ENCODE measurements around the gene MAPT.

The MAPT gene

GRCh38 chr17:46037722-46038255, 143.4 kb downstream of the MAPT start:
- peaks cover 12 to 81% (median 21%) of the 10 kb centered on the region in 11 experiments; a peak in 17 of 22 replicates for H4K20me1 ChIP-seq
- no peaks in the 10 kb centered on the region for H3K27me3 ChIP-seq
- H3K36me3 ChIP-seq = peaks cover 99 to 100% (median 100%) of the 10 kb centered on the region in 11 experiments
- no peak overlapping the region for H3K27ac ChIP-seq
- H3K9ac ChIP-seq = no peak overlapping the region
- TF ChIP-seq Cebpa-rat (IDR thresholded peaks at IDR 0.05) = no peak
- no peak overlapping the region for H3K4me2 ChIP-seq
- no peaks in the 10 kb centered on the region for H3K9me3 ChIP-seq (replicated peaks in 1 of 11)
- H3K4me1 ChIP-seq = no peaks in the 10 kb centered on the region
- no peak overlapping the region for H3K4me3 ChIP-seq

- H3K4me2 ChIP-seq = no peak overlapping the region
- no peak overlapping the region for H3K9ac ChIP-seq
- peaks cover 99 to 100% (median 100%) of the 10 kb centered on the region in 11 experiments for H3K36me3 ChIP-seq
- no peaks in the 10 kb centered on the region for H3K9me3 ChIP-seq (replicated peaks in 1 of 11)
- no peak overlapping the region for H3K27ac ChIP-seq
- H3K4me3 ChIP-seq = no peak overlapping the region
- peaks cover 12 to 83% (median 22%) of the 10 kb centered on the region in 11 experiments; a peak in 17 of 22 replicates for H4K20me1 ChIP-seq
- H3K27me3 ChIP-seq = no peaks in the 10 kb centered on the region
- TF ChIP-seq Cebpa-rat (IDR thresholded peaks at IDR 0.05) = no peak
- H3K4me1 ChIP-seq = no peaks in the 10 kb centered on the region
Measured at GRCh38 chr17:46038414-46038813, 144.1 kb downstream of the MAPT start.

GRCh38 chr17:46038937-46039336, 144.6 kb downstream of the MAPT start:
- H3K27ac ChIP-seq = no peak overlapping the region
- peaks cover 9 to 83% (median 27%) of the 10 kb centered on the region in 11 experiments; a peak in 17 of 22 replicates for H4K20me1 ChIP-seq
- no peak for TF ChIP-seq Cebpa-rat (IDR thresholded peaks at IDR 0.05)
- H3K36me3 ChIP-seq = peaks cover 99 to 100% (median 100%) of the 10 kb centered on the region in 11 experiments
- no peak overlapping the region for H3K4me3 ChIP-seq
- H3K27me3 ChIP-seq = no peaks in the 10 kb centered on the region
- H3K4me1 ChIP-seq = no peaks in the 10 kb centered on the region
- H3K4me2 ChIP-seq = no peak overlapping the region
- no peaks in the 10 kb centered on the region for H3K9me3 ChIP-seq (replicated peaks in 1 of 11)
- H3K9ac ChIP-seq = no peak overlapping the region

GRCh38 chr17:46039592-46040186, 145.3 kb downstream of the MAPT start:
- Histone ChIP-seq H3K4me1 (no peaks in the 10 kb centered on the region), H3K4me2 (no peak overlapping the region), H3K36me3 (peaks cover 97 to 100% (median 100%) of the 10 kb centered on the region in 11 experiments), H3K27ac (no peak overlapping the region), H4K20me1 (peaks cover 12 to 83% (median 26%) of the 10 kb centered on the region in 11 experiments; a peak in 18 of 22 replicates), H3K9me3 (replicated peaks in 1 of 11) (no peaks in the 10 kb centered on the region), H3K27me3 (no peaks in the 10 kb centered on the region), H3K4me3 (no peak overlapping the region), H3K9ac (no peak overlapping the region)
- TF ChIP-seq Cebpa-rat (IDR thresholded peaks at IDR 0.05) = no peak

- Histone ChIP-seq H3K4me1 (no peaks in the 10 kb centered on the region), H3K4me3 (no peak overlapping the region), H3K36me3 (peaks cover 93 to 100% (median 99%) of the 10 kb centered on the region in 11 experiments), H3K9ac (no peak overlapping the region), H4K20me1 (peaks cover 24 to 87% (median 39%) of the 10 kb centered on the region in 11 experiments; a peak in 19 of 22 replicates), H3K27me3 (no peaks in the 10 kb centered on the region), H3K9me3 (replicated peaks in 1 of 11) (no peaks in the 10 kb centered on the region), H3K4me2 (no peak overlapping the region), H3K27ac (no peak overlapping the region)
- no peak for TF ChIP-seq Cebpa-rat (IDR thresholded peaks at IDR 0.05)
Measured at GRCh38 chr17:46042246-46042645, 147.9 kb downstream of the MAPT start.

- no peak for TF ChIP-seq Cebpa-rat (IDR thresholded peaks at IDR 0.05)
- Histone ChIP-seq H3K27ac (no peak overlapping the region), H3K9me3 (replicated peaks in 1 of 11) (no peaks in the 10 kb centered on the region), H4K20me1 (peaks cover 24 to 87% (median 46%) of the 10 kb centered on the region in 11 experiments; a peak in 19 of 22 replicates), H3K4me2 (no peak overlapping the region), H3K27me3 (no peaks in the 10 kb centered on the region), H3K36me3 (peaks cover 93 to 100% (median 99%) of the 10 kb centered on the region in 11 experiments), H3K4me3 (no peak overlapping the region), H3K4me1 (no peaks in the 10 kb centered on the region), H3K9ac (no peak overlapping the region)
Measured at GRCh38 chr17:46042925-46043324, 148.6 kb downstream of the MAPT start.

GRCh38 chr17:46043606-46044005, 149.3 kb downstream of the MAPT start:
- no peak for TF ChIP-seq Cebpa-rat (IDR thresholded peaks at IDR 0.05)
- Histone ChIP-seq H3K4me2 (no peak overlapping the region), H4K20me1 (peaks cover 24 to 90% (median 50%) of the 10 kb centered on the region in 11 experiments; a peak in 19 of 22 replicates), H3K9me3 (replicated peaks in 1 of 11) (no peaks in the 10 kb centered on the region), H3K36me3 (peaks cover 93 to 100% (median 99%) of the 10 kb centered on the region in 11 experiments), H3K27ac (no peak overlapping the region), H3K27me3 (no peaks in the 10 kb centered on the region), H3K4me1 (no peaks in the 10 kb centered on the region), H3K4me3 (no peak overlapping the region), H3K9ac (no peak overlapping the region)

- H3K4me2 ChIP-seq = no peak overlapping the region
- no peak overlapping the region for H3K27ac ChIP-seq
- TF ChIP-seq Cebpa-rat (IDR thresholded peaks at IDR 0.05) = no peak
- no peak overlapping the region for H3K4me3 ChIP-seq
- no peaks in the 10 kb centered on the region for H3K4me1 ChIP-seq
- H3K9me3 ChIP-seq (replicated peaks in 1 of 11) = no peaks in the 10 kb centered on the region
- H3K9ac ChIP-seq = no peak overlapping the region
- H3K36me3 ChIP-seq = peaks cover 93 to 100% (median 99%) of the 10 kb centered on the region in 11 experiments
- peaks cover 24 to 88% (median 46%) of the 10 kb centered on the region in 11 experiments; a peak in 18 of 22 replicates for H4K20me1 ChIP-seq
- no peaks in the 10 kb centered on the region for H3K27me3 ChIP-seq
Measured at GRCh38 chr17:46044286-46044928, 150.1 kb downstream of the MAPT start.

GRCh38 chr17:46044989-46045388, 150.6 kb downstream of the MAPT start:
- Histone ChIP-seq H3K4me3 (no peak overlapping the region), H3K27ac (no peak overlapping the region), H3K36me3 (peaks cover 93 to 100% (median 99%) of the 10 kb centered on the region in 11 experiments)

More at GRCh38 chr17:46044989-46045388, 150.6 kb downstream of the MAPT start:
- TF ChIP-seq Cebpa-rat (IDR thresholded peaks at IDR 0.05) = no peak
- Histone ChIP-seq H3K4me2 (no peak overlapping the region), H4K20me1 (peaks cover 24 to 82% (median 46%) of the 10 kb centered on the region in 11 experiments; a peak in 18 of 22 replicates), H3K9ac (no peak overlapping the region), H3K27me3 (no peaks in the 10 kb centered on the region), H3K9me3 (replicated peaks in 1 of 11) (no peaks in the 10 kb centered on the region), H3K4me1 (no peaks in the 10 kb centered on the region)

All from BLaER1 treated with 17β-estradiol and CSF1 and Interleukin-3, amounts not matched to agents 10 nM and 100 nM (cell line).